GM23248 (cell line): ENCODE measurements around the gene RAD51B. TPM values are rescaled to one million over a fixed set of nuclear protein-coding genes. Genes with fewer than 3 reads are reported as not detected.

ENCODE experiments used
- DNase-seq: peaks from one replicate; pipeline ENCODE4 v3.0.0-alpha.2; 2015
- H2AFZ ChIP-seq: fragments of 200-600 bp; sonication (generic); 2 replicates; pipeline ENCODE4 v1.6.1; 2016; ENCODE audit warnings: antibody characterized with exemption
- H3F3A ChIP-seq: fragments of 200-600 bp; sonication (generic); 2 replicates; pipeline ENCODE4 v1.6.1; 2016; ENCODE audit warnings: mild to moderate bottlenecking, antibody characterized with exemption, mixed run types; ENCODE audit not compliant: insufficient read depth
- H3K27ac ChIP-seq: fragments of 200-600 bp; sonication (generic); 2 replicates; pipeline ENCODE4 v1.5.1; 2016; ENCODE audit warnings: mild to moderate bottlenecking
- H3K27me3 ChIP-seq: fragments of 200-600 bp; sonication (generic); replicated peaks from 2 replicates; pipeline ENCODE4 v1.6.1; 2016; ENCODE audit warnings: mild to moderate bottlenecking; ENCODE audit not compliant: insufficient read depth
- H3K36me3 ChIP-seq: fragments of 200-600 bp; sonication (generic); 2 replicates; pipeline ENCODE4 v1.6.1; 2016; ENCODE audit warnings: low read depth, mild to moderate bottlenecking
- H3K4me1 ChIP-seq: fragments of 200-600 bp; sonication (generic); 2 replicates; pipeline ENCODE4 v1.6.1; 2016; ENCODE audit warnings: mild to moderate bottlenecking; ENCODE audit not compliant: insufficient read depth
- H3K4me2 ChIP-seq: fragments of 200-600 bp; sonication (generic); one replicate; pipeline ENCODE4 v1.6.1; 2016; ENCODE audit warnings: mild to moderate bottlenecking; ENCODE audit not compliant: unreplicated experiment
- H3K4me3 ChIP-seq: fragments of 200-600 bp; sonication (generic); 2 replicates; pipeline ENCODE4 v1.5.1; 2016; ENCODE audit warnings: mild to moderate bottlenecking
- H3K79me2 ChIP-seq: fragments of 200-600 bp; sonication (generic); 2 replicates; pipeline ENCODE4 v1.6.1; 2016; ENCODE audit warnings: mild to moderate bottlenecking; ENCODE audit not compliant: insufficient read depth
- H3K9ac ChIP-seq: fragments of 200-600 bp; sonication (generic); 2 replicates; pipeline ENCODE4 v1.6.1; 2016; ENCODE audit warnings: mild to moderate bottlenecking
- H3K9me2 ChIP-seq: fragments of 200-600 bp; sonication (generic); 2 replicates; pipeline ENCODE4 v1.6.1; 2016; ENCODE audit warnings: mixed run types, mild to moderate bottlenecking, moderate library complexity; ENCODE audit not compliant: insufficient read depth
- H3K9me3 ChIP-seq: fragments of 200-600 bp; sonication (generic); one replicate; pipeline ENCODE4 v1.6.1; 2017; ENCODE audit warnings: low read depth
- H4K20me1 ChIP-seq: fragments of 200-600 bp; sonication (generic); 2 replicates; pipeline ENCODE4 v1.6.0; 2016; ENCODE audit not compliant: insufficient read depth
- EZH2 ChIP-seq: fragments of 200-600 bp; sonication (generic); IDR thresholded peaks from 2 replicates; pipeline ENCODE4 v1.6.1; 2018; ENCODE audit warnings: antibody characterized with exemption, mild to moderate bottlenecking; ENCODE audit not compliant: insufficient read depth, poor library complexity, severe bottlenecking
- EZH2phosphoT487 ChIP-seq: fragments of 200-600 bp; sonication (generic); IDR thresholded peaks from 2 replicates; pipeline ENCODE4 v1.6.1; 2018; ENCODE audit warnings: antibody characterized with exemption, moderate library complexity, mild to moderate bottlenecking, low read depth; ENCODE audit not compliant: insufficient read depth
- WGBS, 2 experiments: methylation state at CpG; one replicate each; pipeline ENCODE4 v1.1.6; 2015 to 2017; ENCODE audit warnings: low lambda C conversion rate in 2 of 2, low coverage in 1 of 2; ENCODE audit errors: missing lambda C conversion rate in 2 of 2; 5-methylcytosine and 5-hydroxymethylcytosine counted together
- in situ Hi-C: fragments of 300-500 bp; cut with MboI; formaldehyde crosslinking; loops from 2 replicates; pipeline ENCODE4 v1.15.0; 2020
- polyA plus RNA-seq: library from polyadenylated mRNA; unstranded; fragments of >200 nt; fragmentation: Nextera tagmentation; extraction: Ambion mirVana; gene quantifications from 2 replicates; pipeline ENCODE4 v1.2.1, GENCODE V29; 2016
- total RNA-seq: library from RNA; depleted of rRNA; stranded (reverse); fragments of >200 nt; shearing (Covaris generic); gene quantifications from 2 replicates; pipeline ENCODE4 v1.2.3, GENCODE V29; 2014

The RAD51B gene
- total and polyA plus RNA-seq, 2 experiments from 2014 or later, result 4.0 to 8.8 TPM

GRCh38 chr14:68492381-68493151 is 673.0 kb downstream of the RAD51B start:
- Histone ChIP-seq H3K9me2 (no peaks in the 10 kb centered on the region), H3K79me2 (no peaks in the 10 kb centered on the region), H3K4me1 (peaks cover 12% of the 10 kb centered on the region), H3K27ac (no peak overlapping the region), H3K36me3 (no peaks in the 10 kb centered on the region), H3F3A (peaks cover 6% of the 10 kb centered on the region; the same call in 1 of the 2 replicates), H3K9me3 (no peaks in the 10 kb centered on the region), H3K4me2 (no peak overlapping the region), H2AFZ (no peak overlapping the region), H4K20me1 (no peaks in the 10 kb centered on the region), H3K27me3 (no peaks in the 10 kb centered on the region), H3K4me3 (no peak overlapping the region), H3K9ac (no peak overlapping the region)
- no peak for DNase-seq
- no peak for TF ChIP-seq EZH2
- no peak for TF ChIP-seq EZH2phosphoT487
- WGBS, 2 experiments, result 83 to 85% methylated on average over 5 of the region's 5 CpGs
- in situ Hi-C loops, result no loop called here

GRCh38 chr14:68493152-68493911 is 673.8 kb downstream of the RAD51B start:
- no peak overlapping the region for H3K27ac ChIP-seq
- TF ChIP-seq EZH2, result no peak
- no peak for TF ChIP-seq EZH2phosphoT487
- H3K9me3 ChIP-seq, result no peaks in the 10 kb centered on the region
- no peak overlapping the region for H2AFZ ChIP-seq
- H3K36me3 ChIP-seq, result no peaks in the 10 kb centered on the region
- H3K27me3 ChIP-seq, result no peaks in the 10 kb centered on the region
- in situ Hi-C loops, result no loop called here
- H3K79me2 ChIP-seq, result no peaks in the 10 kb centered on the region
- no peak overlapping the region for H3K4me2 ChIP-seq
- H3K9me2 ChIP-seq, result no peaks in the 10 kb centered on the region
- peaks cover 4% of the 10 kb centered on the region for H3K4me1 ChIP-seq
- no peak overlapping the region for H3K9ac ChIP-seq
- no peaks in the 10 kb centered on the region for H3F3A ChIP-seq
- no peak overlapping the region for H3K4me3 ChIP-seq
- DNase-seq, result no peak
- no peaks in the 10 kb centered on the region for H4K20me1 ChIP-seq
- WGBS, 2 experiments, result 96 to 97% methylated on average over 9 of the region's 9 CpGs

GRCh38 chr14:68495101-68496039 is 675.8 kb downstream of the RAD51B start:
- H3K9me2 ChIP-seq, result no peaks in the 10 kb centered on the region
- H3K4me3 ChIP-seq, result no peak overlapping the region
- in situ Hi-C loops, result no loop called here
- peak; percentile 32 for DNase-seq
- H3K9ac ChIP-seq, result no peak overlapping the region
- H3K27ac ChIP-seq, result no peak overlapping the region
- H3K4me2 ChIP-seq, result no peak overlapping the region
- WGBS, 2 experiments, result 96% methylated on average over 14 of the region's 14 CpGs
- H3F3A ChIP-seq, result no peaks in the 10 kb centered on the region
- no peaks in the 10 kb centered on the region for H3K79me2 ChIP-seq
- no peaks in the 10 kb centered on the region for H3K9me3 ChIP-seq
- H3K27me3 ChIP-seq, result no peaks in the 10 kb centered on the region
- no peaks in the 10 kb centered on the region for H3K36me3 ChIP-seq
- no peaks in the 10 kb centered on the region for H3K4me1 ChIP-seq
- TF ChIP-seq EZH2, result no peak
- TF ChIP-seq EZH2phosphoT487, result no peak
- H4K20me1 ChIP-seq, result no peaks in the 10 kb centered on the region
- no peak overlapping the region for H2AFZ ChIP-seq

- Histone ChIP-seq H3K27ac (no peak overlapping the region), H3K9ac (no peak overlapping the region), H3K79me2 (no peaks in the 10 kb centered on the region), H3K4me1 (no peaks in the 10 kb centered on the region), H3K9me3 (no peaks in the 10 kb centered on the region), H3K9me2 (no peaks in the 10 kb centered on the region), H3K36me3 (no peaks in the 10 kb centered on the region), H3K4me3 (no peak overlapping the region), H2AFZ (no peak overlapping the region), H3K27me3 (no peaks in the 10 kb centered on the region), H4K20me1 (no peaks in the 10 kb centered on the region), H3K4me2 (no peak overlapping the region), H3F3A (no peaks in the 10 kb centered on the region)
- TF ChIP-seq EZH2 (no peak), EZH2phosphoT487 (no peak)
- DNase-seq, result no peak
- in situ Hi-C loops, result no loop called here
- WGBS, 2 experiments, result 71 to 74% methylated on average over 2 of the region's 2 CpGs
Measured at GRCh38 chr14:68497011-68497410, 677.4 kb downstream of the RAD51B start.
